ENCODE data around the gene CTNNA1.

CTNNA1 gene

DNA sequence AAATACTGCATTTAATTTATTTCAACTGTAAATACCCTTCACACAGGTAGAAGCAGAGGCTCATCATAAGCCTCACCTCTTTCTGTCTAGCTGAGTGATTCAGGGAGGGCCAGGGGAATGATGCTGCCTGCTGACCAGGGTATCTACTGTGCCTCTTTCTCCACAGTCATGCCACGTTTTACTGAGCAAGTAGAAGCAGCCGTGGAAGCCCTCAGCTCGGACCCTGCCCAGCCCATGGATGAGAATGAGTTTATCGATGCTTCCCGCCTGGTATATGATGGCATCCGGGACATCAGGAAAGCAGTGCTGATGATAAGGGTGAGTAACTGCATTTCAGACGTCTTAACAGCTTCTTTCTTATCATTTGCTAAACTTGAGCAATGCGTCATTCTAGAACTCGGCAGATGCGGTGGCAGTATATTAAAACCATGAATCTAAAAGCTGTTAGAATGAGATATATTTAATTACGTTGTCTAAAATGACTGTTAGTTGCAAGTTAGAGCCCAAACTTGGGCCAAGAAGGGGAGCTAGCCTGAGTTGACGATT is 171.9 kb downstream of the CTNNA1 start:
- Histone ChIP-seq H3K4me1 (ENCODE audit: control insufficient read depth in 1 of 2, insufficient read depth in 1 of 2, low read depth in 1 of 2, low read length in 1 of 2) (no peaks in the 10 kb centered on the region), H3K4me3 (ENCODE audit: low read depth in 1 of 2, low read length in 1 of 2) (no peak overlapping the region), H3K27me3 (no peaks in the 10 kb centered on the region), H3K27ac (no peak overlapping the region), H3K36me3 (peaks cover 27% of the 10 kb centered on the region), H3K9me3 (no peaks in the 10 kb centered on the region)
- TF ChIP-seq, protein P1, sequence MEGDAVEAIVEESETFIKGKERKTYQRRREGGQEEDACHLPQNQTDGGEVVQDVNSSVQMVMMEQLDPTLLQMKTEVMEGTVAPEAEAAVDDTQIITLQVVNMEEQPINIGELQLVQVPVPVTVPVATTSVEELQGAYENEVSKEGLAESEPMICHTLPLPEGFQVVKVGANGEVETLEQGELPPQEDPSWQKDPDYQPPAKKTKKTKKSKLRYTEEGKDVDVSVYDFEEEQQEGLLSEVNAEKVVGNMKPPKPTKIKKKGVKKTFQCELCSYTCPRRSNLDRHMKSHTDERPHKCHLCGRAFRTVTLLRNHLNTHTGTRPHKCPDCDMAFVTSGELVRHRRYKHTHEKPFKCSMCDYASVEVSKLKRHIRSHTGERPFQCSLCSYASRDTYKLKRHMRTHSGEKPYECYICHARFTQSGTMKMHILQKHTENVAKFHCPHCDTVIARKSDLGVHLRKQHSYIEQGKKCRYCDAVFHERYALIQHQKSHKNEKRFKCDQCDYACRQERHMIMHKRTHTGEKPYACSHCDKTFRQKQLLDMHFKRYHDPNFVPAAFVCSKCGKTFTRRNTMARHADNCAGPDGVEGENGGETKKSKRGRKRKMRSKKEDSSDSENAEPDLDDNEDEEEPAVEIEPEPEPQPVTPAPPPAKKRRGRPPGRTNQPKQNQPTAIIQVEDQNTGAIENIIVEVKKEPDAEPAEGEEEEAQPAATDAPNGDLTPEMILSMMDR (IDR thresholded peaks at IDR 0.05), result no peak

GRCh38 chr5:138926257-138926656 is 173.0 kb downstream of the CTNNA1 start:
- no peaks in the 10 kb centered on the region for H3K4me1 ChIP-seq (ENCODE audit: control insufficient read depth in 1 of 2, insufficient read depth in 1 of 2, low read depth in 1 of 2, low read length in 1 of 2)
- no peak overlapping the region for H3K4me3 ChIP-seq (ENCODE audit: low read depth in 1 of 2, low read length in 1 of 2)
- H3K27me3 ChIP-seq, result no peaks in the 10 kb centered on the region
- peaks cover 38% of the 10 kb centered on the region for H3K36me3 ChIP-seq
- TF ChIP-seq, protein P1 (IDR thresholded peaks at IDR 0.05), result no peak
- no peak overlapping the region for H3K27ac ChIP-seq
- H3K9me3 ChIP-seq, result no peaks in the 10 kb centered on the region

DNA sequence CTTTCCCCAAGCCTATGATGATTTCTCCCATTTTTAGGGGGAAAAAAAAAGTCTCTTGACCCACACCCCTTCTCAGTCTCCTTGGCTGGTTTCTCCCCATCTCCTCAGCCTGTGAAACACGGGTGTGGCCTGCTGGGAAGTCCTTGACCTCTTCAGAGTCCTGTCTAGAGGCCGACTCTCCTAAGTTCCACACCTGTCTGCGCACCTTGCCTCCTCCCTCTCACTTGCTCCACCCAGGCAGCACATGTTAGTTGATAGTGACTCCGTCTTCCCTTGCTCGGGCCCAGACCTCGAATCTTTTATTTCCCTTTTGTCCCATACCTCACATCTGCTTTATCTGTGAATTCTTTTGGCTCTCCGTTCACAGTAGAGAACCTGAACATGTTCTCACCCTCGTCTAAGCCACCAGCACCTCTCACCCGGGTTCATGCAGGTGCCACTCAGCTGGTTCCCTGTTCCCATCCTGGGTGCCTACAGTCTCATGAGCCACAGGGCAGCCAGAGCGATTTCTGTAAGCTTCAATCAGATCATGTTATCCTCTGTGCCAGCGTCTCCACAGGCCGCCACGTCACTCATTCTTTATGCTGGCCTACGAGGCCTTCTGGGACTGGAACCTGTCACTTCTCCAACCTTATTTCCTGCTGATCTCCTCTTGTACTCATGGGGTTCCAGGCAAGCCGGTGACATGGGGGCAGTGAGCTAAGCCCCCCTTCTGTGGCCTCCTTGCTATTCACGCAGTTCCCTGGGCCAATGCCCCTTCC is 173.6 kb downstream of the CTNNA1 start:
- H3K9me3 ChIP-seq, result no peaks in the 10 kb centered on the region
- peaks cover 44% of the 10 kb centered on the region for H3K36me3 ChIP-seq
- H3K4me1 ChIP-seq (ENCODE audit: control insufficient read depth in 1 of 2, insufficient read depth in 1 of 2, low read depth in 1 of 2, low read length in 1 of 2), result no peaks in the 10 kb centered on the region

DNA sequence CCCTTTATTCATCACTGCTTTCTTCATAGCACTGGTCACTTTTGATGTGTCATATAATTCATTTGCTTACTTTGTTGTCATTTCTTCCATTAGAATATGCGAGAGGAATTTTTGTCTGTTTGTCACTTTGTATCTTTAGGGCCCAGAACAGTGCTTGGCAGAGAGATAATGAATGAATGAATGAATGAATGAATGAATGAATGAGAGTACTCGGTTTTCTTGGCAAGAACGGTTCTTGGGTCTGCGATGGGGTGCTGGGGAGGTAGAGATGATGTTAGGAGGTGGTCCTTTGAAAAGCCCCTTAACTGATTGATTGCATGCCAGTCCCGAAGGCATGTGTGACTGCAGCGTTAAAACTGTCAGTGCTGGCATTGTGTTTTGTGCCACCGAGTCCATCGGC is 174.3 kb downstream of the CTNNA1 start:
- no peak overlapping the region for H3K27ac ChIP-seq
- no peaks in the 10 kb centered on the region for H3K4me1 ChIP-seq (ENCODE audit: control insufficient read depth in 1 of 2, insufficient read depth in 1 of 2, low read depth in 1 of 2, low read length in 1 of 2)
- no peak overlapping the region for H3K4me3 ChIP-seq (ENCODE audit: low read depth in 1 of 2, low read length in 1 of 2)
- TF ChIP-seq, protein P1 (IDR thresholded peaks at IDR 0.05), result no peak
- no peaks in the 10 kb centered on the region for H3K9me3 ChIP-seq
- H3K36me3 ChIP-seq, result peaks cover 51% of the 10 kb centered on the region
- H3K27me3 ChIP-seq, result no peaks in the 10 kb centered on the region

More for the DNA sequence above, 173.6 kb downstream of the CTNNA1 start:
- TF ChIP-seq, protein P1 (IDR thresholded peaks at IDR 0.05), result no peak
- Histone ChIP-seq H3K27me3 (no peaks in the 10 kb centered on the region), H3K4me3 (ENCODE audit: low read depth in 1 of 2, low read length in 1 of 2) (no peak overlapping the region), H3K27ac (no peak overlapping the region)

GRCh38 chr5:138927979-138928378 is 174.8 kb downstream of the CTNNA1 start:
- peaks cover 55% of the 10 kb centered on the region for H3K36me3 ChIP-seq
- no peaks in the 10 kb centered on the region for H3K27me3 ChIP-seq
- no peak overlapping the region for H3K4me3 ChIP-seq (ENCODE audit: low read depth in 1 of 2, low read length in 1 of 2)
- no peaks in the 10 kb centered on the region for H3K9me3 ChIP-seq
- TF ChIP-seq, protein P1 (IDR thresholded peaks at IDR 0.05), result no peak
- no peaks in the 10 kb centered on the region for H3K4me1 ChIP-seq (ENCODE audit: control insufficient read depth in 1 of 2, insufficient read depth in 1 of 2, low read depth in 1 of 2, low read length in 1 of 2)
- no peak overlapping the region for H3K27ac ChIP-seq
